Brain microvascular endothelial cell (primary cell): ENCODE measurements around the gene TMEM174.

Experiments
- DNase-seq: peaks from one replicate; pipeline ENCODE4 v3.0.0-alpha.2; 2020
- H3K27ac ChIP-seq: fragments of 250-450 bp; sonication (Bioruptor Pico); 2 replicates; pipeline ENCODE4 v1.5.1; 2020; ENCODE audit warnings: mild to moderate bottlenecking, moderate library complexity
- H3K27me3 ChIP-seq: fragments of 250-450 bp; sonication (Bioruptor Pico); replicated peaks from 2 replicates; pipeline ENCODE4 v1.5.1; 2020; ENCODE audit warnings: mild to moderate bottlenecking
- H3K36me3 ChIP-seq: fragments of 250-450 bp; sonication (Bioruptor Pico); replicated peaks from 2 replicates; pipeline ENCODE4 v1.5.1; 2020; ENCODE audit warnings: mild to moderate bottlenecking
- H3K4me3 ChIP-seq: 2 replicates; pipeline ENCODE4 v1.5.1; 2011; ENCODE audit warnings: low read depth, mild to moderate bottlenecking, control low read depth, low read length, moderate library complexity
- in situ Hi-C: cut with HindIII; loops from 2 replicates; pipeline ENCODE4 v1.10.0; 2017; ENCODE audit warnings: low sequenced_read_pairs, low pct_ligation_motif_present
- TF ChIP-seq, protein P1 (sequence below): IDR thresholded peaks from 2 replicates; pipeline ENCODE4 v1.5.1; 2011; ENCODE audit warnings: low read depth, mild to moderate bottlenecking, moderate library complexity, low read length, control low read depth, inconsistent platforms; ENCODE audit errors: missing control alignments

TMEM174 gene

DNA sequence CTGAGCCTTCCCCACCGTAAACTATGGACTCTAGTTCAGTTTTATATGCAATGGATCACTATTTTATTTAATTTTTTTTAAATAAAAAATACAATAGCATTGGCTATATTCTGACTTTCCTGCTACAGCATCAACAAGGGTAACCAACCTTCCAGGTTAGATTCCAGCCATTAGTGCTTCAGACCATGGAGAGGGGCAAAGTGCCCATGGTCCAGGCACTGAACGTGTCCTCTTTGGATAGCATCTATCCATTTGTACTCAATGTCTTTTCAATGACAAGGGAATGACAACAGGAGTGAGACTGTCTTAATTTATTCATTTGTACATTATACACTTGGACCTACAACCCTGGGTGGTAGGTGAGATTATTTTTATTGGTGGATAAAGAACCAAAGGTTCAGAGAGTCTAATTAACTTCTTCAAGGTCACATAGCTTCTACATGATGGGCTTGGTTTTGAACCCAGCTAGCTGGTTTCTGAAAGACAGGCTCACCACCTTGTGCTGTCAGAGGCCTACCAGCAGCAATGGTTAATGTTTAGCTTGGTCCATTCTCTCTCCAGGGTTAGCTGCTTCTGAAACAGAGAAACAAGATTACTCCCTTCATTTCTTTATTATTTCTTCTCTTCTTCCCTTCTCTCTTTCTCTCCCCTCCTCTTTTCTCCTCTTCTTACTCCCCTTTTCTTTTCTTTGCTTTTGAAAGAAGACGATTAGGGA, 41.1 kb upstream of the TMEM174 start:
- peaks cover 15% of the 10 kb centered on the region for H3K36me3 ChIP-seq
- H3K27me3 ChIP-seq, result no peaks in the 10 kb centered on the region
- DNase-seq, result no peak
- in situ Hi-C loops, result no loop called here
- no peak overlapping the region for H3K27ac ChIP-seq
- TF ChIP-seq, protein P1, sequence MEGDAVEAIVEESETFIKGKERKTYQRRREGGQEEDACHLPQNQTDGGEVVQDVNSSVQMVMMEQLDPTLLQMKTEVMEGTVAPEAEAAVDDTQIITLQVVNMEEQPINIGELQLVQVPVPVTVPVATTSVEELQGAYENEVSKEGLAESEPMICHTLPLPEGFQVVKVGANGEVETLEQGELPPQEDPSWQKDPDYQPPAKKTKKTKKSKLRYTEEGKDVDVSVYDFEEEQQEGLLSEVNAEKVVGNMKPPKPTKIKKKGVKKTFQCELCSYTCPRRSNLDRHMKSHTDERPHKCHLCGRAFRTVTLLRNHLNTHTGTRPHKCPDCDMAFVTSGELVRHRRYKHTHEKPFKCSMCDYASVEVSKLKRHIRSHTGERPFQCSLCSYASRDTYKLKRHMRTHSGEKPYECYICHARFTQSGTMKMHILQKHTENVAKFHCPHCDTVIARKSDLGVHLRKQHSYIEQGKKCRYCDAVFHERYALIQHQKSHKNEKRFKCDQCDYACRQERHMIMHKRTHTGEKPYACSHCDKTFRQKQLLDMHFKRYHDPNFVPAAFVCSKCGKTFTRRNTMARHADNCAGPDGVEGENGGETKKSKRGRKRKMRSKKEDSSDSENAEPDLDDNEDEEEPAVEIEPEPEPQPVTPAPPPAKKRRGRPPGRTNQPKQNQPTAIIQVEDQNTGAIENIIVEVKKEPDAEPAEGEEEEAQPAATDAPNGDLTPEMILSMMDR, result no peak
- H3K4me3 ChIP-seq, result no peak overlapping the region

DNA sequence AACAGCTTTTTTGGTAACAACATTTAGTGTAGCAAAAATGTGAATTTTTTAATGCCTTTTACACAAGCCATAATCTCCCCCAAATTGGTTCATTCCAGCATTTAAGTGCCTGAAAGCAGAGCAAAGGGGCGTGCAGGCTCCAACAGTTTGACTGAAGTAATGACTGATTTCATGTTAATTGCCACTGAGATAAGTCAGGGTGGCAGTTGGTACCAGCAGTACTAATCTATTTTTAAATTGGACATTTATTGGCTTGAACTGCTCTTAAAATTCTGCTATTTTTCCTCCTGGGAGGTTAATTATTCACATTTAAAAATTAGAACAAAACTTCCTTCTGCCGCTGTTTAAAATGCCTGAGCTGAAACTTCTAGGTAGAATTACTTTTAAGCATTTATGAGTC, 40.2 kb upstream of the TMEM174 start:
- Histone ChIP-seq H3K36me3 (peaks cover 14% of the 10 kb centered on the region), H3K27ac (no peak overlapping the region), H3K27me3 (no peaks in the 10 kb centered on the region), H3K4me3 (no peak overlapping the region)
- in situ Hi-C loops, result no loop called here
- DNase-seq, result no peak
- TF ChIP-seq, protein P1, result no peak

DNA sequence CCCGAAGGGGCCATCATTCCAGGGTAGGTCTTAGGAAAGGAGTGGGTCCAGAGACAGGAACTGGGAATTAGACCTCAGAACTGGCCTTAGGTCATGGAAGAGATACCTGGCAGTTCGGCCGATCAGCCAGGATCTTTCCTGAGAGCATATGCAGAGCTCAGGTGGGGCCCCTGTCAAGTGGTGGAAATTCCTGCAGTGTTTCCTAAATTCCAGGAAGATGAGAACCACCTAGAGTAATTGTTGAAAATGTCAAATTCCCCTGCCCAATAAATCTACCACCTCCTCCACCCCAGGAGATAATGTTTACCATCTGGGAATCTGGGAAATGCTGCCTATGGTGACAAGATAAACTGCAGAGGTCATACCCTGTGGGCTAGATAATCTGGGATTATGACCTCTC, 38.0 kb upstream of the TMEM174 start:
- Histone ChIP-seq H3K27ac (no peak overlapping the region), H3K4me3 (no peak overlapping the region), H3K27me3 (no peaks in the 10 kb centered on the region), H3K36me3 (no peaks in the 10 kb centered on the region)
- in situ Hi-C loops, result no loop called here
- TF ChIP-seq, protein P1, result no peak
- DNase-seq, result no peak

DNA sequence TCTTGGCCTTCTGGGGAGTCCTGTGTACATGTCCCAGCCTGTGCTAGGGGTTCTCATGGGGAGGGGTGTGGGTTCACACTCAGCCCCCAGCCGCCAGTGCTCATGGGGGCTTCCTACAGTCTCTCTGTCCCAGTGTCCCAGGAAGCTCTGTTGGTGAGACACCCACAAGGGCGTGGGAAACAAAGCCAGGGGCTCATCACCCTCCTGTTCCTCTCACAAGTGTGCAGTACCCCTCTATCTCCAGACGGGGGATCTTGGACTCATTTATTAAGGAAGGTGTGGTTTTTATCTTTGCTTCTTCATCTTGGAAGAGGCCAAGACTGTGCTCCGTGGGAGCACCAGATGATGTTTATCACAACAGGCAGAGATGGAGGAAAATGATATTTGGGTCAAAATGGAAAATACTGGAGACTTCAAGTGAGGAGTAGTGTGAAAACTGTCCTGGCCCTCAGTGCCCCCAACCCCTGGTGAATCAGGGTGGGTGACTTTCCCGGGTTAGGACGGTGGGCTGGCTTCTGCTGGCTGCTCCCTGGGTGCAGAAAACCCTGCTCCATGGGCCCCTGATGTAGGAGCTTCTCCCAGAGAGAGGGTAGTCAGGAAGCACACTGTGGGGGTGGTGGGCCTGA, 37.5 kb upstream of the TMEM174 start:
- Histone ChIP-seq H3K27me3 (no peaks in the 10 kb centered on the region), H3K4me3 (no peak overlapping the region), H3K36me3 (no peaks in the 10 kb centered on the region), H3K27ac (no peak overlapping the region)
- peak; percentile 24 for DNase-seq
- TF ChIP-seq, protein P1, result peak; percentile 60
- in situ Hi-C loops, result no loop called here

DNA sequence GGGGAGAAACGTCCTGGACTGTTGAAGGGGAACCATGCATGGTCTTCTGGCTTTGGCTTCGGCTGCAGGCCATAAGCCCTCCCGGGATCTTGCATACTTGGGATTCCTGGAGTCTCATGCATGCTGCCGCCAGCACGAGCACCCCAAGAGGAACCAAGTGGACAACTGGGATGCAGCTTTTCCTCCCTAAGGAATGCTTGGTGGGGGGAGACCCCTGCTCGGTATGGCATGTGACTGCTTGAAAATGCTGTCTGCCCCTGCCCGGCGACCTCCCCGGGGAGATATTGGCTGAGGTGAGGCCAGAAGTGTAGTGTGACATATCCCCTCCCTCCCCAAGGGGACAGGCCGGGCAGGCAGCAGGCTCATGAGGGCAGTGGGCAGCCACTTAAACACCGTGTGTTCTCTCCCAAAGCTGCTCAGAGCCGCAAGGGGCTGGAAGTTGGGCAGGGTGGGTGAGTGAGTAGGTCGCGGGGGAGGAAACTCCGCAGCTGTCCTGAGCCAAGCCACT, 36.9 kb upstream of the TMEM174 start:
- H3K27me3 ChIP-seq, result no peaks in the 10 kb centered on the region

More for the DNA sequence above, 36.9 kb upstream of the TMEM174 start:
- DNase-seq, result no peak
- in situ Hi-C loops, result no loop called here
- no peaks in the 10 kb centered on the region for H3K36me3 ChIP-seq
- H3K4me3 ChIP-seq, result no peak overlapping the region
- TF ChIP-seq, protein P1, result no peak
- no peak overlapping the region for H3K27ac ChIP-seq
